ENCODE results near the gene NCAM2.

NCAM2 gene

DNA sequence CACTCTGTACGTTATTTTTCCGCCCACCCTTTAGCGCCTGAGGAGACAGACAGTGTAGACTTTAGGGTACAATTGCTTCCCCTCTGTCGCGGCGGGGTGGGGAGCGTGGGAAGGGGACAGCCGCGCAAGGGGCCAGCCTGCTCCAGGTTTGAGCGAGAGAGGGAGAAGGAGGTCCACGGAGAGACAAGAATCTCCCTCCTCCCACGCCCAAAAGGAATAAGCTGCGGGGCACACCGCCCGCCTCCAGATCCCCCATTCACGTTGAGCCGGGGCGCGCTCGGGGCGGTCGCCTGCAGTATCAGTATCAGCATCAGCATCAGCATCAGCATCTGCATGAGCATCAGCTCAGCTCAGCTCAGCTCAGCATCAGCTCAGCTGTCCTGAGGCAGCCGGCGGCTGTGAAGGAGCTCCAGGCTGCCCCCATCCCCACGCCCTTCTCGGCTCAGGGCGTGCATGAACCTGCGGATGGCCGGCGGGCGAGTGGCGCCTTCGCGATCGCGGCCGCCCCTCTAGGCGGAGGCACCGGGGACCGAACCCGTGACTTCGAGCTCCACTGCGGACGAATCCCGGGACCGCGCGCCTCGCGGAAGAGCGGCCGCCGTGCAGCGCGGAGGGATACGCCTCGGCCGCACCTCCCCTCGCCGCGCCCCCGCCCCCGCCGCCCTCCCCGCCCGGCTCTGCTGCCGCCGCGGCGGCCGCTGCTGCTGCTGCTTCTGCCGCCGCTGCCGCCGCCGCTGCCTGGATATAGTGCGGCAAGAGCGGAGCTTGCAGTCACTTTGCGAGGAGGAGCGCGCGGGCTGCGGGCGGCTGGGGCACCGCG lies at the start of gene NCAM2:
TSS of gene NCAM2 (plus strand) at position 774 of the 820 bp plus-strand sequence.
- H3K4me1 Mint-ChIP-seq (ENCODE audit: low read depth) = peaks cover 3% of the 10 kb centered on the region
- no peak within 1 kb of the TSS for H3K27ac Mint-ChIP-seq
- H3K4me3 Mint-ChIP-seq = peak within 1 kb of the TSS; percentile 75
- peaks cover 36% of the 10 kb centered on the region for H3K27me3 Mint-ChIP-seq (ENCODE audit: low read depth)
- DNase-seq (ENCODE audit: low spot score) = peak; percentile 46
- H3K36me3 Mint-ChIP-seq (ENCODE audit: low read depth) = no peaks in the 10 kb centered on the region
- no peaks in the 10 kb centered on the region for H3K9me3 Mint-ChIP-seq

- no peaks in the 10 kb centered on the region for H3K4me1 Mint-ChIP-seq (ENCODE audit: low read depth)
- H3K4me3 Mint-ChIP-seq = no peak overlapping the region
- H3K9me3 Mint-ChIP-seq = peaks cover 7% of the 10 kb centered on the region
- no peak overlapping the region for H3K27ac Mint-ChIP-seq
- H3K27me3 Mint-ChIP-seq (ENCODE audit: low read depth) = no peaks in the 10 kb centered on the region
- H3K36me3 Mint-ChIP-seq (ENCODE audit: low read depth) = no peaks in the 10 kb centered on the region
- no peak for DNase-seq (ENCODE audit: low spot score)
Observed at GRCh38 chr21:20949884-20950283, 48.3 kb upstream of the NCAM2 start.

GRCh38 chr21:20965816-20966215 lies 32.4 kb upstream of the NCAM2 start:
- no peaks in the 10 kb centered on the region for H3K4me1 Mint-ChIP-seq (ENCODE audit: low read depth)
- H3K9me3 Mint-ChIP-seq = no peaks in the 10 kb centered on the region
- no peaks in the 10 kb centered on the region for H3K36me3 Mint-ChIP-seq (ENCODE audit: low read depth)
- no peaks in the 10 kb centered on the region for H3K27me3 Mint-ChIP-seq (ENCODE audit: low read depth)
- no peak for DNase-seq (ENCODE audit: low spot score)
- H3K27ac Mint-ChIP-seq = no peak overlapping the region
- no peak overlapping the region for H3K4me3 Mint-ChIP-seq

GRCh38 chr21:20968391-20968790 lies 29.8 kb upstream of the NCAM2 start:
- H3K27me3 Mint-ChIP-seq (ENCODE audit: low read depth) = no peaks in the 10 kb centered on the region
- H3K4me1 Mint-ChIP-seq (ENCODE audit: low read depth) = no peaks in the 10 kb centered on the region
- H3K27ac Mint-ChIP-seq = no peak overlapping the region
- H3K4me3 Mint-ChIP-seq = no peak overlapping the region
- no peaks in the 10 kb centered on the region for H3K9me3 Mint-ChIP-seq
- no peaks in the 10 kb centered on the region for H3K36me3 Mint-ChIP-seq (ENCODE audit: low read depth)
- DNase-seq (ENCODE audit: low spot score) = no peak

DNA sequence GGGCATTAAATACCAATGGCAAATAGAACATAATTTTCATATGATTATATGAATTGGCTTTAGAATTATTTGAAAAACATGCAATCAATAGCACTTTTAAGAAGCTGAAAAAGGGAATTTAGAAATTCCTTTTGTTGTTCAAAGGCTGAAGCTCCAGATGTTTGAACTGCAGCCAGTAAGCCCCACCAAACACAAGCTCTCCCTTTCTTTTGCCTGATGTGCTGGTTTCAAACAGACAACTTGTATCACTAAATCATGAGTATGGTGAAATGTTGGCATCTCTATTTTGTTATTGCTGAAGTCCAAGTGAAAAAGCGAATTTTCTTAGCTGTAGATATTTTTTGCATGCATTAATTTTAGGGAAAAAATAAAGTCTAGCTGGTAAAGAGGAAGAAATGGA lies 27.5 kb upstream of the NCAM2 start:
- DNase-seq (ENCODE audit: low spot score) = no peak
- no peaks in the 10 kb centered on the region for H3K27me3 Mint-ChIP-seq (ENCODE audit: low read depth)
- H3K4me1 Mint-ChIP-seq (ENCODE audit: low read depth) = no peaks in the 10 kb centered on the region
- H3K27ac Mint-ChIP-seq = no peak overlapping the region
- no peak overlapping the region for H3K4me3 Mint-ChIP-seq
- no peaks in the 10 kb centered on the region for H3K36me3 Mint-ChIP-seq (ENCODE audit: low read depth)
- no peaks in the 10 kb centered on the region for H3K9me3 Mint-ChIP-seq

DNA sequence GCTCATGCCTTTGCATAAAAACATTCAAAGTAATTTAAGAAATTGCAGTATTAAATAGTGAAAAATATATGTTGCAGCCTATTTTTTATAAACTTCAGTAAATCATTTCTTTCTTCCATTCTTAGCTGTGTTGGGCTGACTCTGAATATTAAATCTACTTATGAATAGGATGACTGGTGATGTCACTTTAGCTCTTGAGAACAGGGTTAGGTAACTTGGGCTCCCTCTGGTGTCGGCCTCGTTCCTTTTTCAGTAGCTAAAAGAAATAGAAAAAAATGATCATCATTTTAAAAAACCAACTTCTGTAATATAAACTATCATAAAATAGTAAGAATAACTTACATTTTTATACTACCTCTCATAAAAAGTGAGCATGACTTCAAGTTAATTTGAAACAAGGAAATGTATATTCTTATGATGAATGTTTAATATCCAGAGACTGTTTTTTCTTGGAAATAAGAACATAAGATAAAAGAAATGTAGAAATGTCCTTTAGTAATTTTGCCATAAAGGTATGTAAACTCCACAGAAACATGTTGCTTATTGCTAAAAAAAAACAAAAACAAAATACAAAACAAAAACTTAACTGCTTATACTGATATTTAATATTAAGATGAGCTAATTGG lies 26.8 kb upstream of the NCAM2 start:
- H3K36me3 Mint-ChIP-seq (ENCODE audit: low read depth) = no peaks in the 10 kb centered on the region
- no peak overlapping the region for H3K27ac Mint-ChIP-seq
- H3K4me1 Mint-ChIP-seq (ENCODE audit: low read depth) = no peaks in the 10 kb centered on the region
- no peak overlapping the region for H3K4me3 Mint-ChIP-seq
- no peaks in the 10 kb centered on the region for H3K9me3 Mint-ChIP-seq
- H3K27me3 Mint-ChIP-seq (ENCODE audit: low read depth) = no peaks in the 10 kb centered on the region
- no peak for DNase-seq (ENCODE audit: low spot score)

DNA sequence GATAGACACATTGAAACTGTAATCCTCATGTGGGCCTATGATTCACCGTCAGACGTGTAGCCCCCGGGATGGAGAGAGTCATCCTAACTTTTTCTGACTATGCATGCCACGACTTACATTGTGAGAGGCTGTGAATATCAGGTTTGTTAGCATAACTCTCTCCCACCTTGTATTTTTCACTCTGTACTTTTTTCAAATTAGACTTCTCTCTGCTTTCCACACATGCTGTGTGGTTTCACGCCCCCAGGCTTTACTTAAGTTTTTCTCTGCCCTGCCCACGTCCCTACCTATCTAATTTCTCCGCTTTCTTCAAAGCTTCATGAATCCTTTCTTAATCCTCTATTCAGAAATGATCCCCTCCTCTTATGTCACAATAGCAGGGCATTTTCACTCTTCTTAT lies 3.4 kb upstream of the NCAM2 start:
- no peaks in the 10 kb centered on the region for H3K9me3 Mint-ChIP-seq
- no peak for DNase-seq (ENCODE audit: low spot score)
- H3K4me1 Mint-ChIP-seq (ENCODE audit: low read depth) = peaks cover 3% of the 10 kb centered on the region

DNA sequence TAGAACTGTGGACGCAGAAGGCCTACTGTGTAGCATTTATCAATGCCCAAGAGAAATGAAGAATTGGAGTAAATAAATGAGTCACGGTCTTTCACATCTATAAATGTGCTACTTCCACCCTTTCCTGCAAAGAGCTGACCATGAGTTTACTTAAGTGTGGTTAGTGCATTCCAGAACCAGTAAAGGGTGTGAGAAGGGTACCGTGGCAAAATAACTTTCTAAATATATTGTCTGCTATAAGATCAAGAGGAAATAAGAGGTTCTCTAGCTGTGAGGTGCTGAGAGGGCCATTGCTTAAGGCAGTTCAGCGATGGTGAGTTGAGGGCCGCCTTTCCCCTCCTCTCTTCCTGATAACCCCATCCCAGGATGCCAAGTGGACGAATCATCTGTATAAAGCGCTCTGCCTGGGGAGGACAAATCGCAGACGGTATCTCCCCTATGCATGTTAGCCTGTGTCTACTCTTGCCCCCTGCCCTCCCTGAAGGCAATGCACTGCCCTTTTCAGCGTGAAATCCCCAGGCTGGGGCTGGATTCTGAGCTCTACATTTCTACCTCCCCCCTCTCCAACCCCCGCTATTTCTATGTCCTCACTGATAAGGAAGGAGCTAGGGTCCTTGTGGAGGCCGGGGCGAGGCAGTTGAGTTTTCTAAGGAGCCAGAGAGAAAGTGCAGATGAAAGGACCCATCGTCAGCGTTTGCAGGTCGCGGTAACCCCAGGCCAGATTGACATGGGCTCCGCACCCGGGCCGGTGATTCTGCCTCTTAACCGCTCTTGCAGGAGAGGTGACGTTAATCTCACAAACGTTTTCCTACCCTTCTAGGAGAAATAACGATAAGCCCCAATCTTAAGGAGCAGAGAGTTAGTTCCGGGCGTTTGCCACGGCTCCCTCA lies 1.5 kb upstream of the NCAM2 start:
- H3K4me1 Mint-ChIP-seq (ENCODE audit: low read depth) = peaks cover 3% of the 10 kb centered on the region
- no peak overlapping the region for H3K4me3 Mint-ChIP-seq
- no peak for DNase-seq (ENCODE audit: low spot score)
- H3K9me3 Mint-ChIP-seq = no peaks in the 10 kb centered on the region
- no peaks in the 10 kb centered on the region for H3K36me3 Mint-ChIP-seq (ENCODE audit: low read depth)
- no peak overlapping the region for H3K27ac Mint-ChIP-seq
- peaks cover 36% of the 10 kb centered on the region for H3K27me3 Mint-ChIP-seq (ENCODE audit: low read depth)

More for the DNA sequence above, 3.4 kb upstream of the NCAM2 start:
- Mint-ChIP-seq H3K27ac (no peak overlapping the region), H3K27me3 (ENCODE audit: low read depth) (peaks cover 23% of the 10 kb centered on the region), H3K4me3 (no peak overlapping the region), H3K36me3 (ENCODE audit: low read depth) (no peaks in the 10 kb centered on the region)

DNA sequence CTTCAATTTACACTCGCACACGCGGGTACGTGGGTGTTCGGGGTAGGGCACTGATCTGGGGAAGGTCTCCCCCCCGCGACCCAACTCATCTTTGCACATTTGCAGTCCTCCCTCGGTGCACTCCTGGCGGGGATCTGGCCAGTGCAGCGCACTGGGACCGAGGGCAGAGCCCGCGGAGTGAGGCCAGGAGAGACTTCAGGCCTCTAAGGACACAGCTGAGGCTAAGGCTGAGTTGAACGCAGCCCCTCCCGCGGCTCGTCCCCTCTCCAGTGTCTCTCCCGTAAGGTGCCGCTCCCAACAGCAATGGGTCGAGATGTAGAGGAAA lies 936 bp upstream of the NCAM2 start:
- Mint-ChIP-seq H3K9me3 (no peaks in the 10 kb centered on the region), H3K27me3 (ENCODE audit: low read depth) (peaks cover 36% of the 10 kb centered on the region), H3K36me3 (ENCODE audit: low read depth) (no peaks in the 10 kb centered on the region), H3K4me3 (peak overlapping the region; percentile 32), H3K4me1 (ENCODE audit: low read depth) (peaks cover 3% of the 10 kb centered on the region), H3K27ac (no peak overlapping the region)
- DNase-seq (ENCODE audit: low spot score) = no peak

- H3K27me3 Mint-ChIP-seq (ENCODE audit: low read depth) = peaks cover 36% of the 10 kb centered on the region
- H3K9me3 Mint-ChIP-seq = no peaks in the 10 kb centered on the region
- H3K36me3 Mint-ChIP-seq (ENCODE audit: low read depth) = no peaks in the 10 kb centered on the region
- H3K4me1 Mint-ChIP-seq (ENCODE audit: low read depth) = peaks cover 3% of the 10 kb centered on the region
- H3K4me3 Mint-ChIP-seq = peak overlapping the region; percentile 75
- no peak for DNase-seq (ENCODE audit: low spot score)
- H3K27ac Mint-ChIP-seq = no peak overlapping the region
Observed at GRCh38 chr21:20998456-20998789, 214 bp downstream of the NCAM2 start.

GRCh38 chr21:20998886-20999285 lies 677 bp downstream of the NCAM2 start:
- H3K27me3 Mint-ChIP-seq (ENCODE audit: low read depth) = peaks cover 36% of the 10 kb centered on the region
- H3K4me1 Mint-ChIP-seq (ENCODE audit: low read depth) = peaks cover 3% of the 10 kb centered on the region
- H3K27ac Mint-ChIP-seq = no peak overlapping the region

DNA sequence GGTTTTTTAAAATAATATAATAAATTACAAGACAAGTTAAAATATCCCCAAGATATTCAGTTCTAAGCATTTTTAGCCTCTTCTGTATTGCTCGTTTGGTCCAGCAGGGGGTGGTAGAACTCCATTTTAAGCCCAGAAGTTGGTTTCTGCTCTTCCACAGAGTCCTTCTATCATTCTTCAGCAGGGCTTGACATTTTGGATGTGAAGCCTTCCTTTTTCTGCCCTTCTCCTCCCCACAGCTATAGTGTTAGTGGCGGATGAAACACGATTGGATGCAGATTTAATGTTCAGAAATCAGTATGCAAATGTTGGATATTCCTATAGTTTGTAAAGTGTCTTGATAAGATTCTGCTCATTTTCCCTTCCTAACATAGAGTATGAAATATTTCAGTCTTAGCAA lies 1.4 kb downstream of the NCAM2 start:
- H3K27me3 Mint-ChIP-seq (ENCODE audit: low read depth) = peaks cover 36% of the 10 kb centered on the region
- no peak for DNase-seq (ENCODE audit: low spot score)
- H3K9me3 Mint-ChIP-seq = no peaks in the 10 kb centered on the region
- no peaks in the 10 kb centered on the region for H3K36me3 Mint-ChIP-seq (ENCODE audit: low read depth)
- no peak overlapping the region for H3K27ac Mint-ChIP-seq
- peaks cover 3% of the 10 kb centered on the region for H3K4me1 Mint-ChIP-seq (ENCODE audit: low read depth)
- H3K4me3 Mint-ChIP-seq = no peak overlapping the region

More at GRCh38 chr21:20998886-20999285, 677 bp downstream of the NCAM2 start:
- H3K4me3 Mint-ChIP-seq = peak overlapping the region; percentile 75
- H3K36me3 Mint-ChIP-seq (ENCODE audit: low read depth) = no peaks in the 10 kb centered on the region
- no peak for DNase-seq (ENCODE audit: low spot score)
- H3K9me3 Mint-ChIP-seq = no peaks in the 10 kb centered on the region

DNA sequence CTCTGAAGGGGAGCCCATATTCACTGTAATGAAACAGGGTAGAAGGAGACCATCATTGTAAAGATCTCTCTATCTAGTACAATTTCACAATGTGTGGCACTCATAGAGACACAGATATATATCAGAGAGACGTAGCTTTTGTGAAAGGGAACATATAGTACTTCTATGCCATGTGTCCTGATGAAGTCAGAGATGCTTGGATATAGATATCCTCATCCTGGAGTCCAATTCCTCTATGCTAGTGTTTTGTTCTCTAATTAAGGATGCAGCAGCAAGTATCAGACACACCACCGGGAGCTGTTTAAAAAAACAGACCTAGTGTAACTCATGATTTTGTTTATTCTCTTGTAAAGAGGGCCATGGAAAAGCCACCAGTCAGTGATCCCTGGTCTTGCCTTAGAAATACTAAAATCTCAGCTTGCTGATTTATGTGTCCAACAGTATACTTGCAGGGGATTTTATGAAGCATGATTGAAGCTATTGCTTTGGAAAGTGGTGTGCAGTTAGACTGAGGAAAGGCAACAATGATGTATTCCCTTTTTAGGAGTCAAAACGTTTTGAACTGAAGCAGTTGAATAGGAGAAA lies 2.5 kb downstream of the NCAM2 start:
- Mint-ChIP-seq H3K9me3 (no peaks in the 10 kb centered on the region), H3K4me3 (no peak overlapping the region), H3K36me3 (ENCODE audit: low read depth) (no peaks in the 10 kb centered on the region), H3K4me1 (ENCODE audit: low read depth) (peaks cover 3% of the 10 kb centered on the region), H3K27me3 (ENCODE audit: low read depth) (peaks cover 36% of the 10 kb centered on the region), H3K27ac (no peak overlapping the region)
- DNase-seq (ENCODE audit: low spot score) = no peak

Data from T-helper 2 cell treated with Interferon-gamma antibody and Interleukin-4, amounts not matched to agents 5 μg/mL and 100 μg/mL, for 36 hours (primary cell).